A549 (cell line): ENCODE results near the gene BICDL1. TPM values are rescaled to one million over a fixed set of nuclear protein-coding genes. Genes with fewer than 3 reads are reported as not detected.
"Not testable (repeated sequence)": the region's sequence is repeated elsewhere in the genome, so short reads cannot be mapped to it uniquely, and the experiment has no call there.

Experiments
- ATAC-seq, 2 experiments: fragments of 200-7000 bp in 1 of 2; fragments of >200 bp in 1 of 2; cut with Nextera tagmentation in 1 of 2; cut with Tn5 transposase in 1 of 2; 3 replicates each; pipeline versions ENCODE4 v1.8.0 to v1.9.1; 2018 to 2020; ENCODE audit warnings: mild to moderate bottlenecking in 1 of 2, moderate library complexity in 1 of 2
- CTCF ChIA-PET: fragments of 300-600 bp; sonication (Branson Sonifier 250); formaldehyde crosslinking; extraction: SDS; loops from one replicate; lab custom pipeline; 2021; ENCODE audit warnings: antibody characterized with exemption, inconsistent platforms; lab: Yijun Ruan, JAX
- POLR2A ChIA-PET: fragments of 350-600 bp; formaldehyde crosslinking; extraction: SDS; loops from one replicate; lab custom pipeline; 2021; ENCODE audit warnings: antibody characterized with exemption, inconsistent platforms; lab: Yijun Ruan, JAX
- DNase-seq, 2 experiments: peaks; one replicate each; pipeline versions ENCODE4 v3.0.0 to v3.0.0-alpha.2; 2011 to 2016; ENCODE audit warnings: low read depth in 1 of 2, low spot score in 1 of 2
- FAIRE-seq: peaks from 2 replicates; lab custom pipeline; 2011; peaks lifted over from hg19 to GRCh38; lab: Jason Lieb, UNC
- H3K27ac ChIP-seq, 2 experiments: fragments of >200 bp; sonication (Bioruptor Twin); formaldehyde crosslinking; 3 replicates each; pipeline ENCODE4 v1.5.1; 2016 to 2017
- H3K4me1 ChIP-seq: fragments of >200 bp; sonication (Bioruptor Twin); formaldehyde crosslinking; 3 replicates; pipeline ENCODE4 v1.6.1; 2016
- H3K4me2 ChIP-seq: fragments of >200 bp; sonication (Bioruptor Twin); formaldehyde crosslinking; 3 replicates; pipeline ENCODE4 v1.6.1; 2016
- H3K4me3 ChIP-seq: fragments of >200 bp; sonication (Bioruptor Twin); formaldehyde crosslinking; 3 replicates; pipeline ENCODE4 v1.5.1; 2016
- H3K9me3 ChIP-seq: fragments of >200 bp; sonication (Bioruptor Twin); formaldehyde crosslinking; 3 replicates; pipeline ENCODE4 v1.6.1; 2016
- ATOH8 ChIP-seq: fragments of 250-450 bp; sonication (Bioruptor Pico); IDR thresholded peaks from 2 replicates; pipeline ENCODE4 v1.5.0; 2020; ENCODE audit warnings: low read depth, mild to moderate bottlenecking, moderate library complexity
- BCL3 ChIP-seq: fragments of >200 bp; sonication (Bioruptor Twin); formaldehyde crosslinking; IDR thresholded peaks from 3 replicates; pipeline ENCODE4 v1.6.1; 2016
- BHLHE40 ChIP-seq: IDR thresholded peaks from 2 replicates; pipeline ENCODE4 v1.6.1; 2012; ENCODE audit warnings: low read depth, low read length, inconsistent platforms
- CTCF ChIP-seq: fragments of >200 bp; sonication (Bioruptor Twin); formaldehyde crosslinking; IDR thresholded peaks from 3 replicates; pipeline ENCODE4 v1.5.1; 2016
- E2F6 ChIP-seq: IDR thresholded peaks from 2 replicates; pipeline ENCODE4 v1.6.1; 2012; ENCODE audit warnings: low read depth, borderline replicate concordance
- EHMT2 ChIP-seq: fragments of 200-600 bp; sonication (generic); IDR thresholded peaks from 2 replicates; pipeline ENCODE4 v1.6.1; 2016; ENCODE audit warnings: antibody characterized with exemption, low read depth, mild to moderate bottlenecking, moderate library complexity
- EP300 ChIP-seq, 2 experiments: fragments of >200 bp; sonication (Bioruptor Twin); formaldehyde crosslinking; IDR thresholded peaks; 2 replicates in 1 of 2; 3 replicates in 1 of 2; pipeline ENCODE4 v1.6.1; 2016 to 2017
- ESRRA ChIP-seq: fragments of 150-350 bp; IDR thresholded peaks from 2 replicates; pipeline ENCODE4 v1.6.1; 2014; ENCODE audit warnings: mild to moderate bottlenecking, low read length, borderline replicate concordance
- HEYL ChIP-seq: fragments of 250-450 bp; sonication (Bioruptor Pico); IDR thresholded peaks from 2 replicates; pipeline ENCODE4 v1.8.0; 2021; ENCODE audit warnings: mild to moderate bottlenecking, moderate library complexity
- HMGXB4 ChIP-seq: fragments of 250-450 bp; sonication (Bioruptor Pico); IDR thresholded peaks from 2 replicates; pipeline ENCODE4 v1.5.0; 2021; ENCODE audit warnings: mild to moderate bottlenecking, moderate library complexity, borderline replicate concordance
- HOXB5 ChIP-seq: fragments of 250-450 bp; sonication (Bioruptor Pico); IDR thresholded peaks from 2 replicates; pipeline ENCODE4 v1.5.0; 2020; ENCODE audit warnings: mild to moderate bottlenecking, moderate library complexity
- JUN ChIP-seq, 2 experiments: fragments of >200 bp; sonication (Bioruptor Twin); formaldehyde crosslinking; IDR thresholded peaks; 2 replicates in 1 of 2; 3 replicates in 1 of 2; pipeline ENCODE4 v1.6.1; 2016 to 2017
- MAZ ChIP-seq: fragments of 150-350 bp; IDR thresholded peaks from 2 replicates; pipeline ENCODE4 v1.6.1; 2014; ENCODE audit warnings: antibody characterized with exemption, low read depth, low read length, borderline replicate concordance
- RARB ChIP-seq: fragments of 250-450 bp; sonication (Bioruptor Pico); IDR thresholded peaks from 2 replicates; pipeline ENCODE4 v1.8.0; 2021; ENCODE audit warnings: mild to moderate bottlenecking, moderate library complexity
- ZC3H11A ChIP-seq: fragments of 450-650 bp; IDR thresholded peaks from 2 replicates; pipeline ENCODE4 v1.6.1; 2014; ENCODE audit warnings: antibody characterized with exemption, mild to moderate bottlenecking
- ZSCAN20 ChIP-seq: fragments of 250-450 bp; sonication (Bioruptor Pico); IDR thresholded peaks from 2 replicates; pipeline ENCODE4 v1.8.0; 2022; ENCODE audit warnings: mild to moderate bottlenecking, moderate library complexity
- WGBS: methylation state at CpG from one replicate; pipeline ENCODE4 v1.1.6; 2017; ENCODE audit errors: missing lambda C conversion rate; 5-methylcytosine and 5-hydroxymethylcytosine counted together
- polyA plus RNA-seq, 4 experiments: library from polyadenylated mRNA; depleted of rRNA in 3 of 4; stranded (reverse); fragments of >200 nt; fragmentation: RNase III in 1 of 4; extraction: RNeasy Plus Mini Kit Qiagen cat#74134 plus additional on column Dnase treatment in 1 of 4; gene quantifications; 2 replicates in 3 of 4; 3 replicates in 1 of 4; pipeline ENCODE4 v1.2.3, GENCODE V29; 2011 to 2017

The BICDL1 gene
- polyA plus RNA-seq, 2 of the 4 experiments (the other 2 are of a cell fraction) = 3.8 to 4.5 TPM

GRCh38 chr12:120041386-120042231, 52.6 kb downstream of the BICDL1 start:
- WGBS = 81% methylated on average over 11 of the region's 11 CpGs
- H3K4me2 ChIP-seq = no peak overlapping the region
- TF ChIP-seq BCL3 (no peak), EHMT2 (no peak), HMGXB4 (CRISPR knock-in tag) (no peak), EP300 (IDR thresholded peaks at IDR 0.05) (no peak), E2F6 (no peak), ATOH8 (CRISPR knock-in tag) (no peak), ESRRA (no peak), ZC3H11A (no peak), BHLHE40 (no peak), CTCF (no peak), MAZ (no peak), RARB (CRISPR knock-in tag) (no peak), ZSCAN20 (CRISPR knock-in tag) (no peak), HEYL (no peak), JUN (IDR thresholded peaks at IDR 0.05) (no peak), HOXB5 (CRISPR knock-in tag) (no peak)
- H3K27ac ChIP-seq = no peak overlapping the region
- H3K4me1 ChIP-seq = no peaks in the 10 kb centered on the region
- H3K4me3 ChIP-seq = no peak overlapping the region
- no peak for DNase-seq
- CTCF ChIA-PET = no interaction called here
- POLR2A ChIA-PET = no interaction called here
- H3K9me3 ChIP-seq = no peaks in the 10 kb centered on the region
- no peak for FAIRE-seq
- ATAC-seq = no peak

GRCh38 chr12:120045367-120045766, 56.3 kb downstream of the BICDL1 start:
- CTCF ChIA-PET, ATAC-seq, FAIRE-seq, H3K9me3 ChIP-seq, H3K4me3 ChIP-seq, H3K4me2 ChIP-seq, H3K27ac ChIP-seq, DNase-seq, H3K4me1 ChIP-seq, POLR2A ChIA-PET: not testable (repeated sequence)
- 64% methylated on average over 5 of the region's 5 CpGs for WGBS
